Stimulated activated CD8-positive, alpha-beta memory T cell treated with anti-CD3 and anti-CD28 coated beads, Interleukin-7, amount 100 ng/mL, for 24 hours (primary cell): Measurements from ENCODE around the gene TMEM120A.

ENCODE experiments used
- DNase-seq: peaks from one replicate; pipeline ENCODE4 v3.0.0-alpha.2; 2020; ENCODE audit warnings: low read depth

Gene TMEM120A

GRCh38 chr7:75995052-75995471 is 667 bp upstream of the TMEM120A start:
- DNase-seq: no peak

- DNase-seq: no peak
Observed at GRCh38 chr7:75993689-75994387, 557 bp downstream of the TMEM120A start.

- DNase-seq: no peak
Observed at GRCh38 chr7:75992083-75992755, 2.2 kb downstream of the TMEM120A start.

GRCh38 chr7:75991531-75992082 is 2.8 kb downstream of the TMEM120A start:
- DNase-seq: no peak

GRCh38 chr7:75989500-75990388 is 4.7 kb downstream of the TMEM120A start:
- no peak for DNase-seq

- DNase-seq: no peak
Observed at GRCh38 chr7:75988568-75989499, 5.6 kb downstream of the TMEM120A start.

GRCh38 chr7:75987805-75988567 is 6.4 kb downstream of the TMEM120A start:
- no peak for DNase-seq

GRCh38 chr7:75987026-75987804 is 7.2 kb downstream of the TMEM120A start:
- no peak for DNase-seq

GRCh38 chr7:75986147-75986781 is 8.1 kb downstream of the TMEM120A start:
- no peak for DNase-seq

- no peak for DNase-seq
Observed at GRCh38 chr7:75985518-75986146, 8.8 kb downstream of the TMEM120A start.

- DNase-seq: no peak
Observed at GRCh38 chr7:75985009-75985517, 9.3 kb downstream of the TMEM120A start.

- DNase-seq: no peak
Observed at GRCh38 chr7:75984130-75985008, 10.0 kb downstream of the TMEM120A start.

- DNase-seq: no peak
Observed at GRCh38 chr7:75983471-75984129, 10.8 kb downstream of the TMEM120A start.

GRCh38 chr7:75982306-75983064 is 11.9 kb downstream of the TMEM120A start:
- no peak for DNase-seq

- DNase-seq: no peak
Observed at GRCh38 chr7:75981453-75982305, 12.7 kb downstream of the TMEM120A start.

GRCh38 chr7:75981203-75981452 is 13.3 kb downstream of the TMEM120A start:
- no peak for DNase-seq
